ENCODE measurements around the gene PCNX1.
"Not testable (repeated sequence)": the region's sequence is repeated elsewhere in the genome, so short reads cannot be mapped to it uniquely, and the experiment has no call there.

The PCNX1 gene

GRCh38 chr14:70971560-70971959, 64.3 kb downstream of the PCNX1 start:
- DNase-seq: no peak

GRCh38 chr14:70972107-70972976, 65.1 kb downstream of the PCNX1 start:
- DNase-seq: peak; percentile 62 to 69

GRCh38 chr14:70976591-70976990, 69.3 kb downstream of the PCNX1 start:
- DNase-seq: no peak

GRCh38 chr14:70981000-70981952, 74.0 kb downstream of the PCNX1 start:
- DNase-seq: no peak

- DNase-seq: no peak
These were observed 74.9 kb downstream of the PCNX1 start for GRCh38 chr14:70982200-70982599.

- DNase-seq: no peak
These were observed 79.8 kb downstream of the PCNX1 start for GRCh38 chr14:70987041-70987440.

GRCh38 chr14:70988452-70988851, 81.2 kb downstream of the PCNX1 start:
- no peak for DNase-seq

- no peak for DNase-seq
These were observed 86.7 kb downstream of the PCNX1 start for GRCh38 chr14:70993931-70994330.

- no peak for DNase-seq
These were observed 88.0 kb downstream of the PCNX1 start for GRCh38 chr14:70995211-70995610.

- DNase-seq: no peak
These were observed 88.4 kb downstream of the PCNX1 start for GRCh38 chr14:70995671-70996070.

- DNase-seq: no peak
These were observed 91.9 kb downstream of the PCNX1 start for GRCh38 chr14:70999117-70999516.

- no peak for DNase-seq
These were observed 92.8 kb downstream of the PCNX1 start for GRCh38 chr14:71000091-71000490.

GRCh38 chr14:71001742-71002141, 94.5 kb downstream of the PCNX1 start:
- no peak for DNase-seq

GRCh38 chr14:71003156-71003555, 95.9 kb downstream of the PCNX1 start:
- DNase-seq: no peak

- no peak for DNase-seq
These were observed 97.2 kb downstream of the PCNX1 start for GRCh38 chr14:71004481-71004880.

GRCh38 chr14:71005076-71005475, 97.8 kb downstream of the PCNX1 start:
- DNase-seq: no peak

- DNase-seq: no peak
These were observed 98.9 kb downstream of the PCNX1 start for GRCh38 chr14:71006200-71006563.

- no peak for DNase-seq
These were observed 104.2 kb downstream of the PCNX1 start for GRCh38 chr14:71011479-71011878.

GRCh38 chr14:71012888-71013287, 105.6 kb downstream of the PCNX1 start:
- no peak for DNase-seq

- DNase-seq: no peak
These were observed 106.4 kb downstream of the PCNX1 start for GRCh38 chr14:71013551-71014192.

GRCh38 chr14:71019917-71020316, 112.7 kb downstream of the PCNX1 start:
- not testable (repeated sequence) for DNase-seq

GRCh38 chr14:71021347-71022011, 114.2 kb downstream of the PCNX1 start:
- peak in 1 of 2 experiments; percentile 5 for DNase-seq

Measured in SW 1271 (cell line).